ENCODE data around the gene TMUB2. TPM values are rescaled to one million over a fixed set of nuclear protein-coding genes. Genes with fewer than 3 reads are reported as not detected.
A peak's percentile ranks its signal among the peaks of the same experiment; 100 is the strongest.

TMUB2 gene
- total and polyA plus RNA-seq, 2 of the 13 experiments (the other 11 are each of a cell fraction or from before 2014, with no cell fraction given), result 26.9 to 50.8 TPM

DNA sequence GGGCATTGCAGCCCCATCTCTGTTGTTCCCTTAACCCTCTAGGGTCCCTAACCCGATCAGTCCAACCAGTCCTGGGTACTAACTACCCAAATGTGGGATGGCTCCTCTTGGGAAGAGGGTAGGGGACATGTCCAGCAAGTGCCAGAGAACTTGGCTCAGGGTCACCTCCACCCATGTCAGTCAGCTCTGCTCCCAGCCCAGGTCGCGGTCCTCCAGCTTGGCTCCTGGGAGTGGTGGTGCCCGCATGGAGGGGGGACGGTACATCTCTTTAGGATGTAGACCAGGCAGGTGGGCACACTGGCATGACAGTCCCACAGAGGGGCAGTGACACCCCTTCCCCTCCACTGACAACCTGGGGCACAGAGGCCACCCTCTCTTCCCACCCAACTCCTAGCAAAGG, 6.0 kb downstream of the TMUB2 start (continued):
- TF ChIP-seq NR1H2 (CRISPR knock-in tag; IDR thresholded peaks at IDR 0.05; ENCODE audit: borderline replicate concordance, low read depth), result no peak
- TF ChIP-seq HMG20B (CRISPR knock-in tag; conservative IDR thresholded peaks at IDR 0.05), result no peak
- no peak for TF ChIP-seq YEATS4 (CRISPR knock-in tag; IDR thresholded peaks at IDR 0.05; ENCODE audit: borderline replicate concordance)
- no peak for TF ChIP-seq CEBPB (IDR thresholded peaks at IDR 0.05; ENCODE audit: borderline replicate concordance, low read depth, low read length)
- no peak for TF ChIP-seq ZSCAN25 (CRISPR knock-in tag; IDR thresholded peaks at IDR 0.05)
- TF ChIP-seq ZFP36L2 (CRISPR knock-in tag; IDR thresholded peaks at IDR 0.05), result no peak
- TF ChIP-seq POLR2AphosphoS2 (IDR thresholded peaks at IDR 0.05; ENCODE audit: low read depth, low read length), result peak; percentile 26; the same call in 1 of the 2 replicates
- peak; percentile 16 for TF ChIP-seq AGO2 (optimal IDR thresholded peaks at IDR 0.05; ENCODE audit: low read depth, low read length)
- TF ChIP-seq, protein P1, sequence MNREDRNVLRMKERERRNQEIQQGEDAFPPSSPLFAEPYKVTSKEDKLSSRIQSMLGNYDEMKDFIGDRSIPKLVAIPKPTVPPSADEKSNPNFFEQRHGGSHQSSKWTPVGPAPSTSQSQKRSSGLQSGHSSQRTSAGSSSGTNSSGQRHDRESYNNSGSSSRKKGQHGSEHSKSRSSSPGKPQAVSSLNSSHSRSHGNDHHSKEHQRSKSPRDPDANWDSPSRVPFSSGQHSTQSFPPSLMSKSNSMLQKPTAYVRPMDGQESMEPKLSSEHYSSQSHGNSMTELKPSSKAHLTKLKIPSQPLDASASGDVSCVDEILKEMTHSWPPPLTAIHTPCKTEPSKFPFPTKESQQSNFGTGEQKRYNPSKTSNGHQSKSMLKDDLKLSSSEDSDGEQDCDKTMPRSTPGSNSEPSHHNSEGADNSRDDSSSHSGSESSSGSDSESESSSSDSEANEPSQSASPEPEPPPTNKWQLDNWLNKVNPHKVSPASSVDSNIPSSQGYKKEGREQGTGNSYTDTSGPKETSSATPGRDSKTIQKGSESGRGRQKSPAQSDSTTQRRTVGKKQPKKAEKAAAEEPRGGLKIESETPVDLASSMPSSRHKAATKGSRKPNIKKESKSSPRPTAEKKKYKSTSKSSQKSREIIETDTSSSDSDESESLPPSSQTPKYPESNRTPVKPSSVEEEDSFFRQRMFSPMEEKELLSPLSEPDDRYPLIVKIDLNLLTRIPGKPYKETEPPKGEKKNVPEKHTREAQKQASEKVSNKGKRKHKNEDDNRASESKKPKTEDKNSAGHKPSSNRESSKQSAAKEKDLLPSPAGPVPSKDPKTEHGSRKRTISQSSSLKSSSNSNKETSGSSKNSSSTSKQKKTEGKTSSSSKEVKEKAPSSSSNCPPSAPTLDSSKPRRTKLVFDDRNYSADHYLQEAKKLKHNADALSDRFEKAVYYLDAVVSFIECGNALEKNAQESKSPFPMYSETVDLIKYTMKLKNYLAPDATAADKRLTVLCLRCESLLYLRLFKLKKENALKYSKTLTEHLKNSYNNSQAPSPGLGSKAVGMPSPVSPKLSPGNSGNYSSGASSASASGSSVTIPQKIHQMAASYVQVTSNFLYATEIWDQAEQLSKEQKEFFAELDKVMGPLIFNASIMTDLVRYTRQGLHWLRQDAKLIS (CRISPR knock-in tag; IDR thresholded peaks at IDR 0.05), result no peak
- TF ChIP-seq ZNF766 (CRISPR knock-in tag; IDR thresholded peaks at IDR 0.05; ENCODE audit: borderline replicate concordance), result no peak
- TF ChIP-seq ZFP62 (CRISPR knock-in tag; IDR thresholded peaks at IDR 0.05), result no peak
- no peak for TF ChIP-seq ZNF607 (CRISPR knock-in tag; IDR thresholded peaks at IDR 0.05; ENCODE audit: borderline replicate concordance)
- TF ChIP-seq, protein P2, sequence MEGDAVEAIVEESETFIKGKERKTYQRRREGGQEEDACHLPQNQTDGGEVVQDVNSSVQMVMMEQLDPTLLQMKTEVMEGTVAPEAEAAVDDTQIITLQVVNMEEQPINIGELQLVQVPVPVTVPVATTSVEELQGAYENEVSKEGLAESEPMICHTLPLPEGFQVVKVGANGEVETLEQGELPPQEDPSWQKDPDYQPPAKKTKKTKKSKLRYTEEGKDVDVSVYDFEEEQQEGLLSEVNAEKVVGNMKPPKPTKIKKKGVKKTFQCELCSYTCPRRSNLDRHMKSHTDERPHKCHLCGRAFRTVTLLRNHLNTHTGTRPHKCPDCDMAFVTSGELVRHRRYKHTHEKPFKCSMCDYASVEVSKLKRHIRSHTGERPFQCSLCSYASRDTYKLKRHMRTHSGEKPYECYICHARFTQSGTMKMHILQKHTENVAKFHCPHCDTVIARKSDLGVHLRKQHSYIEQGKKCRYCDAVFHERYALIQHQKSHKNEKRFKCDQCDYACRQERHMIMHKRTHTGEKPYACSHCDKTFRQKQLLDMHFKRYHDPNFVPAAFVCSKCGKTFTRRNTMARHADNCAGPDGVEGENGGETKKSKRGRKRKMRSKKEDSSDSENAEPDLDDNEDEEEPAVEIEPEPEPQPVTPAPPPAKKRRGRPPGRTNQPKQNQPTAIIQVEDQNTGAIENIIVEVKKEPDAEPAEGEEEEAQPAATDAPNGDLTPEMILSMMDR (CRISPR knock-in tag; IDR thresholded peaks at IDR 0.05), result no peak
- TF ChIP-seq, protein P3, sequence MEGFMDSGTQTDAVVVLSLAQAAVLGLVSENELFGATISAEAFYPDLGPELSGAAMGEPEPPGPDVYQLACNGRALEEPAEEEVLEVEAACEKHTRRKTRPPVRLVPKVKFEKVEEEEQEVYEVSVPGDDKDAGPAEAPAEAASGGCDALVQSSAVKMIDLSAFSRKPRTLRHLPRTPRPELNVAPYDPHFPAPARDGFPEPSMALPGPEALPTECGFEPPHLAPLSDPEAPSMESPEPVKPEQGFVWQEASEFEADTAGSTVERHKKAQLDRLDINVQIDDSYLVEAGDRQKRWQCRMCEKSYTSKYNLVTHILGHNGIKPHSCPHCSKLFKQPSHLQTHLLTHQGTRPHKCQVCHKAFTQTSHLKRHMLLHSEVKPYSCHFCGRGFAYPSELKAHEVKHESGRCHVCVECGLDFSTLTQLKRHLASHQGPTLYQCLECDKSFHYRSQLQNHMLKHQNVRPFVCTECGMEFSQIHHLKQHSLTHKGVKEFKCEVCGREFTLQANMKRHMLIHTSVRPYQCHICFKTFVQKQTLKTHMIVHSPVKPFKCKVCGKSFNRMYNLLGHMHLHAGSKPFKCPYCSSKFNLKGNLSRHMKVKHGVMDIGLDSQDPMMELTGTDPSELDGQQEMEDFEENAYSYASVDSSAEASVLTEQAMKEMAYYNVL (CRISPR knock-in tag; IDR thresholded peaks at IDR 0.05; ENCODE audit: borderline replicate concordance), result no peak

All from HepG2 (cell line).